DMS153 treated with DMSO at 0.1 percent for 48 hours (cell line): ENCODE data around the gene NRSN2.

Experiments used
- DNase-seq: peaks from one replicate; lab custom pipeline; 2025; ENCODE audit not compliant: unreplicated experiment; lab: John Stamatoyannopoulos, UW

Gene NRSN2

GRCh38 chr20:346640-347316, at the start of gene NRSN2:
TSS of gene NRSN2 (plus strand) at chr20:347111. CDS start at chr20:349644, 2,533 bp downstream.
- peak; percentile 12 for DNase-seq

DNA sequence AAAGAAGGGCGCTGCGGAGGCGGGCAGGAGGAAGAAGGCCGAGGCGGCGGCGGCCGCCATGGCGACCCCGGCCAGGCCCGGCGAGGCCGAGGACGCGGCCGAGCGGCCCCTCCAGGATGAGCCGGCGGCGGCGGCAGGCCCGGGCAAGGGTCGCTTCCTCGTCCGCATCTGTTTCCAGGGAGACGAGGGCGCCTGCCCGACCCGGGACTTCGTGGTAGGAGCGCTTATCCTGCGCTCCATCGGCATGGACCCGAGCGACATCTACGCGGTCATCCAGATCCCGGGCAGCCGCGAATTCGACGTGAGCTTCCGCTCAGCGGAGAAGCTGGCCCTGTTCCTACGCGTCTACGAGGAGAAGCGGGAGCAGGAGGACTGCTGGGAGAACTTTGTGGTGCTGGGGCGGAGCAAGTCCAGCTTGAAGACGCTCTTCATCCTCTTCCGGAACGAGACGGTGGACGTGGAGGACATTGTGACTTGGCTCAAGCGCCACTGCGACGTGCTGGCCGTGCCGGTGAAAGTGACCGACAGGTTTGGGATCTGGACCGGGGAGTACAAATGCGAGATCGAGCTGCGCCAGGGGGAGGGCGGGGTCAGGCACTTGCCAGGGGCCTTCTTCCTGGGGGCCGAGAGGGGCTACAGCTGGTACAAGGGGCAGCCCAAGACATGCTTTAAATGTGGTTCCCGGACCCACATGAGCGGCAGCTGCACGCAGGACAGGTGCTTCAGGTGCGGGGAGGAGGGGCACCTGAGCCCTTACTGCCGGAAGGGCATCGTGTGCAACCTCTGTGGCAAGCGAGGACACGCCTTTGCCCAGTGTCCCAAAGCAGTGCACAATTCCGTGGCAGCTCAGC, 48.8 kb upstream of the NRSN2 start:
- DNase-seq: peak; percentile 34

- no peak for DNase-seq
These were observed 48.0 kb upstream of the NRSN2 start for GRCh38 chr20:298776-299391.

DNA sequence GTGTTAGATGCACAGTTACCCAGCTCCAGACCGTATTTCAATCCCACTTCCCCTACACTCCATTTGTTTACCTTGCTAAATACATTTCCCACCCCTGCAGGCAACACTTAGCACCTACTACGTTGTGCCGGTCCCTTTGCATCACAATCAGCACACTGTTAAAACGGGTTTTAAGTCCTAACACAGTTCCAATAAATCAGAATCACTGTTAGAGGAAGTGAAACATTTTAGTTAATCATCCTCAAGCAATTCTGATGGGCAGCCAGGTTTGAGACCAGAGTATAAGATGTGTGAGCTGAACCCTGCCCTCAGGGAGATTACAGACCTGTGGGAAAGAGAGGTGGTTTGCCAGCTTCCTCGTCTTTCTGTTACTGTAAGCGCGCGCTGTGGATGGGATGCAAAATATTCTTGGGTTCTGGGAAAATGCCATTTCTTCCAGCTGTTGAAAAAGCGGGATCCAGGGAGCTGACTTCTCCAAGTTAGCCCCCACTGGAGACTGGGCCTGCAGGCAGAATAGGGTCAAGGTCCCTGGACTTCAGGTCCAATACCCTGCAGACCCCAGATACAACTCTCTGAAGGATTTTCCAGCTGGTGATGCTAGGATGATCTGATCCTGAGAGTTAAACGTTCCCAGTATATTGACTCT, 46.4 kb upstream of the NRSN2 start:
- DNase-seq: no peak

GRCh38 chr20:301886-302848, 44.7 kb upstream of the NRSN2 start:
- no peak for DNase-seq

GRCh38 chr20:305745-306144, 41.2 kb upstream of the NRSN2 start:
- DNase-seq: no peak

DNA sequence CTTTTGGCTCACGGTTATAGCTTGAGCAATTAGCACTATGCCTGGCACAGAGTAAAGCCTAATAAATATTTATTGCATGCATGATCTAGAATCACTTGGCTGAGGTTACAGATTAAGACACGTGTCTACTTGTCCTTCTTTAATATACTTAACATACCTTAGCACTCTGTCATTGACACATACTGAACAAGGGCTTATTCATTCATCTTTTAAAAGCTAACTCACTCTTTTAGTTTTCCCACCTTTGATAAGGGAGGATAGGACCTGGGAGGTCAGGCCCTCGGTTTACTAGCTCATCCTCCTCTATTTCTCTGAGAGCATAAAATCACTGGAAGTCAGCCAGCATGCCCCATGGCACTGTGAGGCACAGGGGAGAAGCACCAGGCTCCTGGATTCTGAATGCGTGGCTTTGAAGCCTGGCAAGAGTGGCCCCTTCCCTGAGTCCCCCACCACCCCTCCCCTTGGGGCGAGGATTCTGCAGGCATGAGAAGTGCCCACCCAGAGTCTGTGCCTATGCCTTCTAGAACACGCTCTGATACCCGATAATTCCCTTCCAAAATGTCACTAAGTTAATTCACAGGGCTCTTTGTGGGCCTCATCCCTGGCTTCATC, 38.4 kb upstream of the NRSN2 start:
- DNase-seq: no peak

DNA sequence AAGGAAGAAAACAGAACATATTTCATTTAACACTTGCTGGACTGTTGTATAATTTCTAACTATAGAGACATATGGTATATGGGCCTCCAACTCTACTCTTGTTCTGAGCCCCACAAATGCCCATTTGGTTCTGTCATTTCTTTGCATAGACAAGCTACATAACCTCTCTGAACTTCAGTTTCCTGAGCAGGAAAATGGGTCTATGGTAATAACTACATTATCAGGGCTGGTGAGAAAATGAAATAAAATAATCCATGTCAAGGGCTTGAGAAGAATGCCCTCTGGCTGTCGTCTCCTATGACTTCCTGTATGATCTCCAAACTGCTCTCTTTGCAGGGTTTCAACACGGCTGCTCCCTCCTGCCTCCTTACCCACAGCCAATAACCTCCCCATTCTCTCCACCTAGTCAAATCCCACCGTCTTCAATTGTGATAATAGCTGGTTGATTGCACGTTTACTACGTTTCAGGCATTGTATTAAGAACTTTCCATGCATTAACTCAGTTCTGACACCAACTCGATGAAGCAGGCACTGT, 37.5 kb upstream of the NRSN2 start:
- DNase-seq: peak; percentile 37

GRCh38 chr20:309841-310644, 36.9 kb upstream of the NRSN2 start:
- DNase-seq: peak; percentile 96

DNA sequence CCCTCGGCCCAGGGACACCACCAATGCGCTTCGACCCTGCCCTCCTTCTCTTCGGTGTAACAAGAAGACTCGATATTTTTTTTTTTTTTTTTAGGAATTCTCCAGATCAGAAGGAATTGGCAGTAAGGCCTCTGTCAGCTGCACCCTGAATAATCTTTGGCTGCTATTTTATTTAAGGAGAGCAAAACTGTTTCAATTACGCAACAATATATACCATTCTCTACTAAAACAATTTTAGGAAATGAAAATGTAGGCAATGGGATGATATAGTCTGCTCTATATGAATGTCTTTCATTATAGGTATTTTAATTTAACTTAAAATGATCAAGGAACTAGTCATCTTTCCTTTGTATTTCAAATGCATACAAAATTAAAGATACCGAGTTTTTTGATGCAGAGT, 36.3 kb upstream of the NRSN2 start:
- no peak for DNase-seq

DNA sequence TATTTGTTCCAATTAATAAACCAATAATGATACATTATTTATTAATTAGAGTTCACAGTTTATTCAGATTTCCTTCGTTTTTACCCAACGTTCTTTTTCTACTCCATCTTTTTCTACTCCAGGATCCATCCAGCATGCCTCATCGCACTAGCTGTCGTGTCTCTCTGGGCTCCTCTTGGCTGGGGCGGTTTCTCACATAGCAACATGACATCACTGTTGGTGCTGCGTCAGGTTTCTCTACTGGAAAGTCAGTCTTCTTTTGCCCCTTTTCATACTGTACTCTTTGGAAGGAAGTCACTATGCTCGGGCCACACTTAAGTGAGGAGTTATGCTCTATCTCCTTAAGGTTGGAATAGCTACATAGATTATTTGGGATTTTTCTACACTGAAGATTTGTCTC, 35.3 kb upstream of the NRSN2 start:
- no peak for DNase-seq

- DNase-seq: no peak
These were observed 34.8 kb upstream of the NRSN2 start for GRCh38 chr20:312067-312466.

GRCh38 chr20:312866-313265, 34.0 kb upstream of the NRSN2 start:
- no peak for DNase-seq

GRCh38 chr20:313402-313801, 33.5 kb upstream of the NRSN2 start:
- no peak for DNase-seq

GRCh38 chr20:313948-314347, 33.0 kb upstream of the NRSN2 start:
- DNase-seq: no peak

DNA sequence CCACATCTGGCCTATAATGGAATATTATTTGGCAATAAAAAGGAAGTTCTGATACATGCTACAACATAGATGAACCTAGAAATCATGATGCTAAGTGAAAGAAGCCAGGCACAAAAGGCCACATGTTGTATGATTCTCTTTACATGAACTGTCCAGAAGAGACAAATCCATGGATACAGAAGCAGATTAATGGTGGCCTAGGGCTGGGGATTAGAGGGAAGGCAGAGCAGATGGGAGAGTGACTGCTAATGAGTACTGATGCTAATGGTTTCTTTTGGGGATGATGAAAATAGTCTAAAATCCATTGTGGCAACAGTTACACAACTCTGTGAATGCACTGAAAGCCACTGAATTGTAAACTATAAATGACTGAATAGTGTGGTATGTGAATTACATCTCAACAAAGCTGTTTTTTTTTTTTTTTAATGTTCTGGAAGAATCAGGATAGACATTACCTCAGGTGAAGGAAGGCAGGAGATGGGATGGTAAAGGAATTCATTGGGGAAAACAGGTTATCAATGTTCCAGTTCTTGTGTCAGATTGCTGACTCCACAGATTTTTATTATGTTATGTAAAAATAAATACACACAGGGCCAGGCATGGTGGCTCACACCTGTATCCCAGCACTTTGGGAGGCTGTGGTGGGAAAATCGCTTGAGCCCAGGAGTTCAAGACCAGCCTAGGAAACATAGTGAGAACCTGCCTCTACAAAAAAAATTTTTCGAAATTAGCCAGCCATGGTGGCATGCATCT, 30.4 kb upstream of the NRSN2 start:
- DNase-seq: no peak

- DNase-seq: peak; percentile 79
These were observed 22.5 kb upstream of the NRSN2 start for GRCh38 chr20:324177-325044.
